Coronary artery (tissue), 2 donors: ENCODE data around the gene KIAA0513.

Experiments
- DNase-seq: peaks from one replicate; pipeline ENCODE4 v3.0.0-alpha.2; 2017; ENCODE audit warnings: low spot score
- H3K27ac ChIP-seq, 2 donors: fragments of 200-600 bp; sonication (generic); one replicate each; pipeline ENCODE4 v1.5.1; 2016 to 2019
- H3K4me3 ChIP-seq: fragments of 200-600 bp; sonication (generic); 2 replicates; pipeline ENCODE4 v1.5.1; 2016; ENCODE audit warnings: mild to moderate bottlenecking, moderate library complexity
- TF ChIP-seq, protein P1 (sequence below): fragments of 200-600 bp; sonication (generic); IDR thresholded peaks from one replicate; pipeline ENCODE4 v1.5.1; 2019; ENCODE audit warnings: antibody characterized with exemption

The KIAA0513 gene

DNA sequence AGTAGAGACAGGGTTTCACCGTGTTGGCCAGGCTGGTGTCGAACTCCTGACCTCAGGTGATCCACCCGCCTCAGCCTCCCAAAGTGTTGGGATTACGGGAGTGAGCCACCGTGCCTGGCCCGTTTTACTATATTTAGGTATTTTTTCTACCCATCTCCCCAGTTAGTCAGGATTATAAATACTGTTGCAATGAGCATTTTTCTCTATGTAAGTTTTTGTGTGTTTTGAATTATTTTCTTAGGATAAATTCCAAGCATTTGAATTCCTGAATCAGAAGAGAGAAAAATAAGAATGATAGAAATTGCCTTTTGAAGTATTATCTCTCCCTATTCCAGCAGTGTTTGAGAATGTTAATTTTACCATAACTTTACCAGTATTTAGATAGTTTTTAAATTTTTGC lies 36.6 kb downstream of the KIAA0513 start:
- DNase-seq = no peak
- H3K27ac ChIP-seq = no peak overlapping the region

DNA sequence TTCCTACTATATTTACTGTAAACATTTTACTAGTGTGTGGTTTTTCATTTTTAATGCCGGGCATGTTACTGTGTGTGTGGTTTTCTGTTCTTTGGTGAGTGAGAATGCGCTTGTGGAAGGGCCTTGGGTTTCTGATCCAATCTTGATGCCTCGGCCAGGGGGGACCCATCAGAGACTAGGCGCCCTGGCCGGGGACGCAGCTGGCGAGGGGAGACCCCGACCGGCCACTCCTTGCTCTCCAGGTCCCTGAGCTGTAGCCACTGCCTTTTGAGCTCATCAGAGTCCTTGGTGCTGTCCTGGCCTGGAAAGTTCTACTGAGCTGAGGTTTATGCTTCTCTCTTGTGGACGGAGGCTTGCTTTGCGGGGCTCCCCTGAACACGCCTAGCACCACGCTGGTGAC lies 37.5 kb downstream of the KIAA0513 start:
- TF ChIP-seq, protein P1, sequence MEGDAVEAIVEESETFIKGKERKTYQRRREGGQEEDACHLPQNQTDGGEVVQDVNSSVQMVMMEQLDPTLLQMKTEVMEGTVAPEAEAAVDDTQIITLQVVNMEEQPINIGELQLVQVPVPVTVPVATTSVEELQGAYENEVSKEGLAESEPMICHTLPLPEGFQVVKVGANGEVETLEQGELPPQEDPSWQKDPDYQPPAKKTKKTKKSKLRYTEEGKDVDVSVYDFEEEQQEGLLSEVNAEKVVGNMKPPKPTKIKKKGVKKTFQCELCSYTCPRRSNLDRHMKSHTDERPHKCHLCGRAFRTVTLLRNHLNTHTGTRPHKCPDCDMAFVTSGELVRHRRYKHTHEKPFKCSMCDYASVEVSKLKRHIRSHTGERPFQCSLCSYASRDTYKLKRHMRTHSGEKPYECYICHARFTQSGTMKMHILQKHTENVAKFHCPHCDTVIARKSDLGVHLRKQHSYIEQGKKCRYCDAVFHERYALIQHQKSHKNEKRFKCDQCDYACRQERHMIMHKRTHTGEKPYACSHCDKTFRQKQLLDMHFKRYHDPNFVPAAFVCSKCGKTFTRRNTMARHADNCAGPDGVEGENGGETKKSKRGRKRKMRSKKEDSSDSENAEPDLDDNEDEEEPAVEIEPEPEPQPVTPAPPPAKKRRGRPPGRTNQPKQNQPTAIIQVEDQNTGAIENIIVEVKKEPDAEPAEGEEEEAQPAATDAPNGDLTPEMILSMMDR = no peak
- Histone ChIP-seq H3K27ac (no peak overlapping the region), H3K4me3 (no peak overlapping the region)
- DNase-seq = no peak

More for the DNA sequence above, 36.6 kb downstream of the KIAA0513 start:
- no peak overlapping the region for H3K4me3 ChIP-seq
- TF ChIP-seq, protein P1 = no peak

DNA sequence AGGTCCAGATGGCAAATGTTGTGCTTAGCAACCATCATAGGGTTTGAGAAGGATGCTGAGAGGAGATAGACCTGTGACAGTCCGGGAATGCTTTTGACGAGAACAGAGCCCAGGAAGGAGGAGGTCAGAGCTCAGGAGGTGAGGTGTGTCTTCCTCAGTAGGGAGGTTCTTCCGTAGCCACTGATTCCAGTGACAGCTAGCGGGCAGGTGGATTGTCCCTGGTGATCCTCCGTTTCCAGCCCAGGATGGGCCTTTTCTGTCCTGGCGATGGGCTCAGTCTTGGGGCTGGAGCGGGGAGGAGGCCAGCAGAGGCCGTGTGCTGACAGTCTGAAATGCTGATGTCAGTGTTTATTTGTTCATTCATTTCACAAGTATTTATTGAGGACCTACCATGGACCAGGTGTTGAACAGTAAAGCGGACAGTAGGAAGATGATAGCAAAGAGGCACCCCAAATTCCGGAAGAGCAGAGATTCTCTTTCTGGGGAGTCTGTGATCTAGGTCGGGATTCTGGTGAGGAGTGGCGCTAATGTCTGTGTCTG lies 38.8 kb downstream of the KIAA0513 start:
- TF ChIP-seq, protein P1 = no peak
- Histone ChIP-seq H3K4me3 (no peak overlapping the region), H3K27ac (no peak overlapping the region)
- no peak for DNase-seq

DNA sequence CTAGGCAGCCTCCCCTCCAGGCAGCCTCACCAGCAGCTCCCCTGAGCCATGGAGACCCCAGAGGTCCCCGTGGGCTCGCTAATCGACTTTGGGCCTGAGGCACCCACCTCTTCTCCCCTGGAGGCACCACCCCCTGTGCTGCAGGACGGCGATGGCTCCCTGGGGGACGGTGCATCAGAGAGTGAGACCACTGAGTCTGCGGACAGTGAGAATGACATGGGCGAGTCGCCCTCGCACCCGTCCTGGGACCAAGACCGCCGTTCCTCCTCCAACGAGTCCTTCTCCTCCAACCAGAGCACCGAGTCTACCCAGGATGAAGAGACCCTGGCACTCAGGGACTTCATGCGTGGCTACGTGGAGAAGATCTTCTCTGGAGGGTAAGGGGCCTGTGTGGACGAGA lies 39.4 kb downstream of the KIAA0513 start:
- H3K27ac ChIP-seq = no peak overlapping the region
- H3K4me3 ChIP-seq = no peak overlapping the region
- TF ChIP-seq, protein P1 = no peak
- DNase-seq = no peak

DNA sequence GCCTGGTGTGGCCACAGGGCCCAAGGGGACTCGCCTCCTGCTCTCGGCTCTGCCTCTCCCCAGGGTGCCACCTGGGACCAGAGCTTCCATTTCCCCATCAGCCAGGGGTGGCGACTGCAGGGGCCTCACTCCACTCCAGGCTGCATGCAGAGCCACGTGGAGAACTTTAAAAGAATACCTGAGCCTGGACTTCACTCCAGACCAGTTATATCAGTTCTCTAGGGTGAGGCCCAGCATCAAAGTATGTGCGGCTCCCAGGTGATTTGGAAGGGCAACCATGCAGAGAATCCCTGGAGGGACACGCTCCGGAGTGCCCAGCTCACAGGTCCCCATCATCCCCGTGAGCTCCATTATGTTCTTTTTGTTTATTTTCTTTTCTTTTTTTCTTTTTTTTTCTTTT lies 39.8 kb downstream of the KIAA0513 start:
- no peak for DNase-seq
- TF ChIP-seq, protein P1 = no peak
- Histone ChIP-seq H3K27ac (no peak overlapping the region), H3K4me3 (no peak overlapping the region)

DNA sequence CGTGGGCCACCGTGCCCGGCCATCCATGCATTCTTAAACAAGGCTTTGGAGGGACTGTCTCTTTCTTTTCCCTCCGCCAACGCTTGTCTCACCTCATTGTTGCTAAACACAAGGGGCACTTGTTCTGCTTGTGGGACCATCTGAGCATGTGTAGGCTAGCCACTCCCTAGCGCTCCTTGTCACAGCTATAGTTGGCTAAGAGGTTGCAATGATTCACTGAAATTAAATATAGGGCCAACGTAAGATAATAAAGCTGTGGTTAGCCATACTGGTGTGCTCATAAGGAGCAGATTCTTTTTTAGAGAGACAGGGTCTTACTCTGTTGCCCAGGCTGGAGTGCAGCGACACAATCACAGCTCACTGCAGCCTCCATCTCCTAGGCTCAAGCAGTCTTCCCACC lies 41.2 kb downstream of the KIAA0513 start:
- no peak for DNase-seq
- H3K27ac ChIP-seq = no peak overlapping the region
- no peak overlapping the region for H3K4me3 ChIP-seq
- TF ChIP-seq, protein P1 = no peak

DNA sequence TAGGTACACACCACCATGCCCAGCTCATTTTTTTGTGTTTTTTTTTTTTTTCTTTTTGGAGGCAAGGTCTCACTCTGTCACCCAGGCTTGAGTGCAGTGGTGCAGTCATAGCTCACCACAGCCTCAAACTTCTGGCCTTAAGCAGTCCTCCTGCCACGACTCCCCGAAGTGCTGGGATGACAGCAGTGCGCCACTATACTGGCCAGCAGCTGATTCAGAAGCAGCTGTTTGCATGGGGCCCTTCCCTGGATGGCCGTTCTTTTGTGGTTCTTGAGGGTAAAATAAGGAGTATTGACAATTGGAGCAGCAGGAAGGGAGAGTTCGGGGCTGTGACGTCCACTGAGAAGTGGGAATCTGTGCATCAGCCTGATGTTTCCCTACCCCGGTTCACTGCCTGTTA lies 41.6 kb downstream of the KIAA0513 start:
- TF ChIP-seq, protein P1 = no peak
- Histone ChIP-seq H3K4me3 (no peak overlapping the region), H3K27ac (no peak overlapping the region)
- DNase-seq = no peak
